ENCODE results near the gene SYT9. TPM values are rescaled to one million over a fixed set of nuclear protein-coding genes. Genes with fewer than 3 reads are reported as not detected.

The SYT9 gene
- total and polyA plus RNA-seq, 2 donors (not counting 3 experiments of a cell fraction or from before 2014, with no cell fraction given), result 0.23 TPM; not detected in 1

DNA sequence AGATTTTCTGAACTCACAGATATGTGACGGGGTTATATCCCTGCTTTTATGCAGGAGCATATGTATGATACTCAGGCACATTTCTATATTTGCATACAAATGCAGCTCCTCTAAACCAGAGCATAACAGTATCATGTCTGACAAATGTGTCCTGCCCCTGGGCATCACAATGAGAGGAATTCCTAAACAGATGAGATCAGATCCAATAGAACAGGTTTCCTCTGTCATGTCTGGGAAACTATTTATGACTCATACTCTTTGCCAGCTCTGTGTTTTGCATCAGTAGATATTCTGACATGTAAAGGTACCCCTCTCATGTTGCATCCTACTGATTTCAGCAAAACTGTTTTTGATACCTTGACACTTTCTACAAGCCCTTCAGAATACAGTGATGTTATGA lies 29.4 kb downstream of the SYT9 start:
- H3K79me2 ChIP-seq (ENCODE audit: control insufficient read depth, insufficient read depth, low read length), result no peaks in the 10 kb centered on the region
- no peak for FAIRE-seq
- H3K36me3 ChIP-seq (ENCODE audit: control insufficient read depth in 2 of 2, extremely low read depth in 1 of 2, insufficient read depth in 2 of 2, low read length in 2 of 2), result no peaks in the 10 kb centered on the region
- intact Hi-C loops (cut with micrococcal nuclease) (no loop called here), dilution Hi-C loops (cut with MboI; ENCODE audit: extremely low pct_ligation_motif_present, low sequenced_read_pairs) (no loop called here)
- no peak overlapping the region for H2AFZ ChIP-seq (ENCODE audit: low read depth, low read length)
- no peak overlapping the region for H3K27ac ChIP-seq (ENCODE audit: insufficient read depth, low read depth, low read length)
- peak; percentile 20 for DNase-seq (ENCODE audit: low read depth, low spot score)
- no peak overlapping the region for H3K4me3 ChIP-seq (replicated peaks in 1 of 3; ENCODE audit: insufficient read depth in 1 of 3, low read depth in 1 of 3, low read length in 3 of 3)
- H3K9me3 ChIP-seq (replicated peaks; ENCODE audit: control insufficient read depth, insufficient read depth, low read length), result no peaks in the 10 kb centered on the region
- H3K27me3 ChIP-seq (ENCODE audit: control insufficient read depth in 2 of 2, insufficient read depth in 2 of 2, low read length in 2 of 2), result no peaks in the 10 kb centered on the region
- CTCF ChIA-PET, result interaction anchor here (1.1 to 3.8 kb wide), 2 partner anchors 14 to 469 kb away, joined by 4 to 61 read pairs; no protein-coding TSS in a partner anchor
- H3K9me1 ChIP-seq (replicated peaks; ENCODE audit: control insufficient read depth, extremely low read depth, insufficient read depth, low read length), result no peaks in the 10 kb centered on the region
- H3K9ac ChIP-seq (replicated peaks; ENCODE audit: extremely low read depth, insufficient read depth, low read length), result no peak overlapping the region
- no peak overlapping the region for H3K4me2 ChIP-seq (ENCODE audit: insufficient read depth, low read length)
- H3K4me1 ChIP-seq (ENCODE audit: control insufficient read depth, extremely low read depth, insufficient read depth, low read length), result no peaks in the 10 kb centered on the region
- TF ChIP-seq FOS (IDR thresholded peaks at IDR 0.05; ENCODE audit: borderline replicate concordance, insufficient read depth, low read length) (peak; percentile 63), POLR2AphosphoS5 (IDR thresholded peaks at IDR 0.05; ENCODE audit: insufficient read depth, low read depth, low read length) (no peak), JUN (IDR thresholded peaks at IDR 0.05; ENCODE audit: borderline replicate concordance, insufficient read depth, insufficient read length, low read depth) (peak; percentile 33)
- BruUV-seq (replicated peaks), result no TSS peak
- POLR2A ChIA-PET, result no interaction called here
- no peaks in the 10 kb centered on the region for H4K20me1 ChIP-seq (replicated peaks; ENCODE audit: control insufficient read depth, extremely low read depth, insufficient read depth, low read length)

DNA sequence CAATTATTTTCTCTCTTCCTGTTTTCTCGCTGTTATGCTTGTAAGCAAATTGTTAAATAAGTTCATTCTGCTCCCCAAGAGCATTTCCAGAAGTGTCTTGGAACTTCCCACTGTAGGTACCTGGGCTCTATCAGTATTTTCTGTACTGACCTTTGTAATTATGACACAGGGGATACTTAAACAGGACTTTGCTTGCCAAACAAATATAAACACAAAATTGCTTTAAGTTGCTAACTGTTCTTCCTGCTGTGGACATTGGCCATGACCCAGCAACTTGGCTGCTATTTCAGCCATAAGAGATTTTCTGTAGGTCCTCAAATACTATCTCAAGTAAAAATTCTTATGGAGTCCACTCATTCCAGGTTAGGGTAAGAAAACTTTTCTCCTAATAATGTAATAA lies 30.1 kb downstream of the SYT9 start:
- DNase-seq (ENCODE audit: low read depth, low spot score) (no peak), FAIRE-seq (no peak)
- Histone ChIP-seq H3K4me2 (ENCODE audit: insufficient read depth, low read length) (no peak overlapping the region), H3K36me3 (ENCODE audit: control insufficient read depth in 2 of 2, extremely low read depth in 1 of 2, insufficient read depth in 2 of 2, low read length in 2 of 2) (no peaks in the 10 kb centered on the region), H3K27me3 (ENCODE audit: control insufficient read depth in 2 of 2, insufficient read depth in 2 of 2, low read length in 2 of 2) (no peaks in the 10 kb centered on the region), H3K9ac (replicated peaks; ENCODE audit: extremely low read depth, insufficient read depth, low read length) (no peak overlapping the region), H4K20me1 (replicated peaks; ENCODE audit: control insufficient read depth, extremely low read depth, insufficient read depth, low read length) (no peaks in the 10 kb centered on the region), H3K4me1 (ENCODE audit: control insufficient read depth, extremely low read depth, insufficient read depth, low read length) (no peaks in the 10 kb centered on the region), H3K9me3 (replicated peaks; ENCODE audit: control insufficient read depth, insufficient read depth, low read length) (no peaks in the 10 kb centered on the region), H3K79me2 (ENCODE audit: control insufficient read depth, insufficient read depth, low read length) (no peaks in the 10 kb centered on the region), H3K4me3 (replicated peaks in 1 of 3; ENCODE audit: insufficient read depth in 1 of 3, low read depth in 1 of 3, low read length in 3 of 3) (no peak overlapping the region), H3K9me1 (replicated peaks; ENCODE audit: control insufficient read depth, extremely low read depth, insufficient read depth, low read length) (no peaks in the 10 kb centered on the region), H3K27ac (ENCODE audit: insufficient read depth, low read depth, low read length) (no peak overlapping the region), H2AFZ (ENCODE audit: low read depth, low read length) (no peak overlapping the region)
- dilution Hi-C loops (cut with MboI; ENCODE audit: extremely low pct_ligation_motif_present, low sequenced_read_pairs), result no loop called here
- intact Hi-C loops (cut with micrococcal nuclease), result no loop called here
- no TSS peak for BruUV-seq (replicated peaks)
- TF ChIP-seq, protein P1, sequence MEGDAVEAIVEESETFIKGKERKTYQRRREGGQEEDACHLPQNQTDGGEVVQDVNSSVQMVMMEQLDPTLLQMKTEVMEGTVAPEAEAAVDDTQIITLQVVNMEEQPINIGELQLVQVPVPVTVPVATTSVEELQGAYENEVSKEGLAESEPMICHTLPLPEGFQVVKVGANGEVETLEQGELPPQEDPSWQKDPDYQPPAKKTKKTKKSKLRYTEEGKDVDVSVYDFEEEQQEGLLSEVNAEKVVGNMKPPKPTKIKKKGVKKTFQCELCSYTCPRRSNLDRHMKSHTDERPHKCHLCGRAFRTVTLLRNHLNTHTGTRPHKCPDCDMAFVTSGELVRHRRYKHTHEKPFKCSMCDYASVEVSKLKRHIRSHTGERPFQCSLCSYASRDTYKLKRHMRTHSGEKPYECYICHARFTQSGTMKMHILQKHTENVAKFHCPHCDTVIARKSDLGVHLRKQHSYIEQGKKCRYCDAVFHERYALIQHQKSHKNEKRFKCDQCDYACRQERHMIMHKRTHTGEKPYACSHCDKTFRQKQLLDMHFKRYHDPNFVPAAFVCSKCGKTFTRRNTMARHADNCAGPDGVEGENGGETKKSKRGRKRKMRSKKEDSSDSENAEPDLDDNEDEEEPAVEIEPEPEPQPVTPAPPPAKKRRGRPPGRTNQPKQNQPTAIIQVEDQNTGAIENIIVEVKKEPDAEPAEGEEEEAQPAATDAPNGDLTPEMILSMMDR (IDR thresholded peaks at IDR 0.05; ENCODE audit: extremely low read depth in 1 of 2, insufficient read depth in 1 of 2, low read depth in 1 of 2, low read length in 2 of 2), result no peak
- TF ChIP-seq EZH2 (IDR thresholded peaks at IDR 0.05; ENCODE audit: borderline replicate concordance, low read depth, low read length, severe bottlenecking), result no peak
- no peak for TF ChIP-seq GATA2 (IDR thresholded peaks at IDR 0.05; ENCODE audit: insufficient read depth, insufficient read length, low read depth, low read length)
- no peak for TF ChIP-seq MYC (IDR thresholded peaks at IDR 0.05; ENCODE audit: low read depth, low read length)
- TF ChIP-seq JUN (IDR thresholded peaks at IDR 0.05; ENCODE audit: borderline replicate concordance, insufficient read depth, insufficient read length, low read depth), result no peak
- TF ChIP-seq POLR2A (IDR thresholded peaks at IDR 0.05; ENCODE audit: low read depth, low read length), result no peak
- TF ChIP-seq, protein P2, sequence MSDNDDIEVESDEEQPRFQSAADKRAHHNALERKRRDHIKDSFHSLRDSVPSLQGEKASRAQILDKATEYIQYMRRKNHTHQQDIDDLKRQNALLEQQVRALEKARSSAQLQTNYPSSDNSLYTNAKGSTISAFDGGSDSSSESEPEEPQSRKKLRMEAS (IDR thresholded peaks at IDR 0.05; ENCODE audit: insufficient read depth, insufficient read length), result no peak
- CTCF ChIA-PET, result interaction anchor here (1.1 kb wide), 1 partner anchor 14 kb away, joined by 4 read pairs; no protein-coding TSS in a partner anchor
- POLR2A ChIA-PET, result no interaction called here

All from endothelial cell of umbilical vein (primary cell).